Fibroblast of upper back skin (primary cell): ENCODE measurements around the gene IGFLR1.
"Not testable (repeated sequence)": the region's sequence is repeated elsewhere in the genome, so short reads cannot be mapped to it uniquely, and the experiment has no call there.

Source experiments
- DNase-seq: peaks from one replicate; pipeline ENCODE4 v3.0.0-alpha.2; 2013

IGFLR1 gene

DNA sequence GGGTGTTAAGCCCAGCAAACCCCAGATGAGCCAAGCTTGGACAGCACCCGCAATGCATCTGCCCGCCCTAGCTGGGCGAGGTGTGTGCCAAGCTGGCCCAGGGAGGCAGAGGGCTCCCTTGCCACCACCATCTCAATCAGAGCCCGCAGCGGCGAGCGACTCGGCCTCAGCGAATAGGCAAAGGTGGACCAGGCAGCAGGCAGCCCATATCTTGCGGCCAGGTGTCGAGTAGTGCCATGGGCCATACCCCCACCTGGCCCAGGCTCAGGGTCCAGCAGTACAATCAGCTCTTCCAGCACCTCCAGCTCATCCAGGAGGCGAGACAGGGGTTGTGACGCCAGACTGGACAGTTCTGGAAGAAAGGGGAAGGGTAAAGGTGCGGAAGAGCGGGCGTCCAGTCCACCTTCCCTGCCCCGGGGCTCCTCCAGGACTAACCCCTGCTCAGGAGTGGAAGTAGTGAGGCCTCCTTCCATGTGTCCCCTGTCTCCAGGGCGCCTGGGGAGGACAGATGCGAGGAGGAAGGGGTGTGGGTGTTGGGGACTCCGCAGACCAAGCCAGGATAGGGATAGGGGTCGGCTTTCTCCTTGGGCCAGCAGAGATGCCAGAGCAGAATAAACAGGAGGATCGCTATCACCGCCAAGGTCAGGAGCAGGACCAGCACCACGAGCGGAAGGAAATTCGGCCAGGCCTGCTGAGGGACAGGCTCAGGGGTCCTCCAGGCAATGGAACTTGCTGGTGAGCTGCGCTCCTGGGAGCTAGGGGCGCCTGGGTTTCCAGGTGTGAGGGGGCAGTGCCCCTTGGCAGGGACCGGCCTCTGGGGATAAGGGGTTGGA, 2.8 kb downstream of the IGFLR1 start:
- no peak for DNase-seq

DNA sequence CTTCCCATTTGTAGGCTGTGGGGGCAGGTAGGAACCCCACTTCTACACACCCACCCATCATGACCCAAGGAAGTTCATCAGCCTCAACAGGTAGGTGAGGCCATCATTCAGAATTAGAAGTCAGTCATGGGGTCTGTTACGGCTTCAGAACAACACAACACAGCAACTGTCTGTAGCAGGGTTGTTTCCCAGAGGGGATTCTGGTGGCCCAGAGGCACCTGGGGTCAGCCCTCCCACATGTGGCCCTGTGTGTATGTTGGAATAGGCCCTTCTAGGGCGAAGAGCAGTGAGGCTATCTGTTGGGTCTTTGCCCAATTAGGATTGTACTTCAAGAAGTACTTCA, 3.4 kb downstream of the IGFLR1 start:
- DNase-seq, result no peak

DNA sequence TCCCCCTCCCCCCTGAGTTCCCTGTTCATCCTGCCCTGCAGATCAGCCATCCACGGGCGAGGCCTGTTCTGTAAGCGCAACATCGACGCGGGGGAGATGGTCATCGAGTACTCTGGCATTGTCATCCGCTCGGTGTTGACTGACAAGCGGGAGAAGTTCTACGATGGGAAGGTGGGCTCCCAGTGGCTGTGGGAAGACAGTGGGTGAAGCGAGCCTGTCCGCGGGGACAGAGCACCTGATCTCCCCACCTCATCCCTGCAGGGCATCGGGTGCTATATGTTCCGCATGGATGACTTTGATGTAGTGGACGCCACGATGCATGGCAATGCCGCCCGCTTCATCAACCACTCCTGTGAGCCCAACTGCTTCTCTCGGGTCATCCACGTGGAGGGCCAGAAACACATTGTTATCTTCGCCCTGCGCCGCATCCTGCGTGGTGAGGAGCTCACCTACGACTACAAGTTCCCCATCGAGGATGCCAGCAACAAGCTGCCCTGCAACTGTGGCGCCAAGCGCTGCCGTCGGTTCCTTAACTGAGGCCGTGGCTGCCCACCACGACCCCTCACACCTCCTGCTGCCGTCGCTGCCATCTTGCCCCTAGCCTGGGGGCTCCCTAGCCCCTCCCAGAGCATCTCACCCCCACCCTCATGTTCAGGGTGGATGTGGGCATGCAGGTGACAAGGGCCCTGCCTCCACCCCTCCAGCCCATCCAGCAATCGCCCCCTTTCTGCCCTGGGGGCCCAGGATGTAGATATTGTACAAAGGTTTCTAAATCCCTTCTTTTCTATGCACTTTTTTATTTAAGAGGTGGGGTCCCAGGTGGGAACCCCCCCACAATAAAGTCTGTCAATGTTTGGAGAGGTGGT, 4.0 kb downstream of the IGFLR1 start:
- DNase-seq, result no peak

DNA sequence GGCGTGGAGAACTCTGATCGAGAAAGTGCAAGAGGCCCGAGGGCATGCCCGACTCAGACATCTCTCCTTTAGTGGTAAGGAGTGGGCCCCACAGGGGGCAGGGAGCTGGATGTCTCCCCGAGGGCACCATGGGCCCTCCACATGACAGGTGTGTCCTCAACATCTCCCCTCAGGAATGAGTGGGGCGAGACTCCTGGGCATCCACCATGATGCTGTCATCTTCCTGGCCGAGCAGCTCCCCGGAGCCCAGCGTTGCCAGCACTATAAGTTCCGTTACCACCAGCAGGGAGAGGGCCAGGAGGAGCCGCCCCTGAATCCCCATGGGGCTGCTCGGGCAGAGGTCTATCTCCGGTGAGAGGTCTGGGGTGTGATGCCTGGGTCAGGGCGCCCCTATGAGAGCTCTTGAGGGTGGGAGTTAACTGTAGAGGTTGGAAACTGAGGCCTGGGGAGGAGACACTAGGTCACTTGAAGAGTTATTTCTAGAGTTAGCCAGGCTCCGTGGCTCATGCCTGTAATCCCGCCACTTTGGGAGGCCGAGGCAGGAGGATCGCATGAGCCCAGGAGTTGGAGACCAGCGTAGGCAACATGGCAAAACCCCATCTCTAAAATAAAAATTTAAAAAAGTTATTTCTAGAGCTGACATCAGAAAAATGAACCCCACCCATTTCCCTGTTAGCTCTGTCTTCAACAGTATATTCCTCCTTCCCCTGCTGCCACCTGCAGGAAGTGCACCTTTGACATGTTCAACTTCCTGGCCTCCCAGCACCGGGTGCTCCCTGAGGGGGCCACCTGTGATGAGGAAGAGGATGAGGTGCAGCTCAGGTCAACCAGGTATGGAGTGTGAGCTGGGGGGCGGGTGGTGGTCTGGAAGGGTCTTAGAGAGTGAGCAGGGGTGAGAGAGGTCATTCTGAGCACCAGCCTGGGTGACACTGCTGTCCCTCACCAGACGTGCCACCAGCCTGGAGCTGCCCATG, 5.1 kb downstream of the IGFLR1 start:
- no peak for DNase-seq

DNA sequence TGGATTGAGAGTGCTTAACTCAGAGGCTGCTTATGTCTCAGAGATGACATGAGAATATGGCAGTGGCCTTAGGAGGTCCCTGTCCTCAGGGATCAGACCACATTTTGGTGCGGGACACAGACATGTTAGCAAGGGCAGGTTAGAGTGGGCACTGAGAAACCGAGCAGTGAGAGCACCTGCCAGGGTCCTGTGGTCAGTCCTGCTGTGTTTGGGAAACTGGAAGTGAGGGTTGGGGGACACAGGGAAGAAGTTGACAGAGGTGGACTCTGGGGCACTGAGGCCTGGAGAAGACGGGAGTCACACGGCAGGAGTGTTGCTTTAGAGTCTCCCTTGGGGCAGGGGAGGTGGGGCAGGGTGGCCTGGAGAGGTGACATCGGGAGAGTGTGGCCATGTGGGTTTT, 7.4 kb downstream of the IGFLR1 start:
- no peak for DNase-seq

DNA sequence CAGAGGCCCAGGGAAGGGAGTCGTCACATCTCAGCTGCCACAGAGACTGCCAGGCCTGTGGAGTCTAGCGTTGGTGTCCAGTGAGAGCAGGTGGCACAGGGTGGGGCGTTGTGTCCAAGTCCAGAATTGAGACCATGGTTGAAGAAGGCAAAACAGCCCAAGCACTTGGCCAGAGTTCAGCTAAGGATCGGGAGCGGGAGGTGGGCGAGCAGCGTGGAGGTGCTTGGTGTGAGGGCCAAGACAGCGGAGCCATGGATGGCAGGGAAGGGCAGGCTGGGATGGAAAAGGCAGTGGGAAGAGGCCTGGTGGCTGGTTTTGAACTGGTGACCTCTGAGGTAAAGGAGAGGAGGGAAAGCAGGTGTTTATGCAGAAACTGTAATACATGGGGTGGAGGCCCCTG, 8.0 kb downstream of the IGFLR1 start:
- no peak for DNase-seq

DNA sequence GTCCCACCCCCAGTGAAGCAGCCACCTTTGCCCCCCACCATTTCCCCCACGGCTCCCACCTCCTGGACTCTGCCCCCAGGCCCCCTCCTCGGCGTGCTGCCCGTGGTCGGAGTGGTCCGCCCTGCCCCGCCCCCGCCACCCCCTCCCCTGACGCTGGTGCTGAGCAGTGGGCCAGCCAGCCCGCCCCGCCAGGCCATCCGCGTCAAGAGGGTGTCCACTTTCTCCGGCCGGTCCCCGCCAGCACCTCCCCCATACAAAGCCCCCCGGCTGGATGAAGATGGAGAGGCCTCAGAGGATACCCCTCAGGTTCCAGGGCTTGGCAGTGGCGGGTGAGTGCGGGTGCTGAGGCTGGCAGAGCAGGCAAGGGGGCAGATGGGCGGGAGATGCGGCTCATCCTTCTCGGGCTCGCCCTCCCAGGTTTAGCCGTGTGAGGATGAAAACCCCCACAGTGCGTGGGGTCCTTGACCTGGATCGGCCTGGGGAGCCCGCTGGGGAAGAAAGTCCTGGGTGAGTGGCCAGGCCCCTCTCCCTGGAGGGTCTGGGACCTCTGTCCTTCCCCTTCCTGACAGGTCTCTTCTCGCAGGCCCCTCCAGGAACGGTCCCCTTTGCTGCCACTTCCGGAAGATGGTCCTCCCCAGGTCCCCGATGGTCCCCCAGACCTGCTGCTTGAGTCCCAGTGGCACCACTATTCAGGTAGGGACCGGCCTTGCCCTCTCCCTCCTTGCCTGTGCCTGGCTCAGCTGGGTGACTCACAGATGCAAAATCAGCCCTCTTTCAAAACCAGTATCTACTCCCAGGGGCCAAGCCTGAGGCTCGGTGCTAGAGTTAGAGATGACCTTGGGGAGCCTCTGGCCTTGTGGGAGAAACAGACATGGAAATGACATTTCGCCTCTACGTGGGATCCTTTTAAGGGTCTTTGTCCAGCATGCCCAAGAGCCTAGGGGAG, 8.8 kb downstream of the IGFLR1 start:
- no peak for DNase-seq

DNA sequence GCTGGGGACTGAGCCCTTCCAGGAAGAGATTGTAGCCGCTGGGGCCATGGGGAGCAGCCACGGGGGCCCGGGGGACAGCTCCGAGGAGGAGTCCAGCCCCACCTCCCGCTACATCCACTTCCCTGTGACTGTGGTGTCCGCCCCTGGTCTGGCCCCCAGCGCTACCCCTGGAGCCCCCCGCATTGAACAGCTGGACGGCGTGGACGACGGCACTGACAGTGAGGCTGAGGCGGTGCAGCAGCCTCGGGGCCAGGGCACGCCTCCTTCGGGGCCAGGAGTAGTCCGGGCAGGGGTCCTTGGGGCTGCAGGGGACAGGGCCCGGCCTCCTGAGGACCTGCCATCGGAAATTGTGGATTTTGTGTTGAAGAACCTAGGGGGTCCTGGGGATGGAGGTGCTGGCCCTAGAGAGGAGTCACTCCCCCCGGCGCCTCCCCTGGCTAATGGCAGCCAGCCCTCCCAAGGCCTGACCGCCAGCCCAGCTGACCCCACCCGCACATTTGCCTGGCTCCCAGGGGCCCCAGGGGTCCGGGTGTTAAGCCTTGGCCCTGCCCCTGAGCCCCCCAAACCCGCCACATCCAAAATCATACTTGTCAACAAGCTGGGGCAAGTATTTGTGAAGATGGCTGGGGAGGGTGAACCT, 9.6 kb downstream of the IGFLR1 start:
- no peak for DNase-seq

DNA sequence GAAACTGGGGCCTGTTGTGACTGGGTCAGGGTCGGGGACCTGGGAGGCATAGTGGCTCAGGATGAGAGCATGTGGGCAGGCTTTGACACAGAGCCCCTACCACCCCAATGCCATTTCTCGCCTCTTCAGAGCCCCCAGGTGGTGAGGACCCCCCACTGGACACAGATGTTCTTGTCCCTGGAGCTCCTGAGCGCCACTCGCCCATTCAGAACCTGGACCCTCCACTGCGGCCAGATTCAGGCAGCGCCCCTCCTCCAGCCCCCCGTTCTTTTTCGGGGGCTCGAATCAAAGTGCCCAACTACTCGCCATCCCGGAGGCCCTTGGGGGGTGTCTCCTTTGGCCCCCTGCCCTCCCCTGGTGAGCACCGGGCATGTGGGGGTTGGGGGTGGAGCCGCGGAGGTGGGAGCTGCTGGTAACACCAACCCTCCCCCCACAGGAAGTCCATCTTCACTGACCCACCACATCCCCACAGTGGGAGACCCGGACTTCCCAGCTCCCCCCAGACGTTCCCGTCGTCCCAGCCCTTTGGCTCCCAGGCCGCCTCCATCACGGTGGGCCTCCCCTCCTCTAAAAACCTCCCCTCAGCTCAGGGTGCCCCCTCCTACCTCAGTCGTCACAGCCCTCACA, 10.4 kb downstream of the IGFLR1 start:
- DNase-seq, result no peak

DNA sequence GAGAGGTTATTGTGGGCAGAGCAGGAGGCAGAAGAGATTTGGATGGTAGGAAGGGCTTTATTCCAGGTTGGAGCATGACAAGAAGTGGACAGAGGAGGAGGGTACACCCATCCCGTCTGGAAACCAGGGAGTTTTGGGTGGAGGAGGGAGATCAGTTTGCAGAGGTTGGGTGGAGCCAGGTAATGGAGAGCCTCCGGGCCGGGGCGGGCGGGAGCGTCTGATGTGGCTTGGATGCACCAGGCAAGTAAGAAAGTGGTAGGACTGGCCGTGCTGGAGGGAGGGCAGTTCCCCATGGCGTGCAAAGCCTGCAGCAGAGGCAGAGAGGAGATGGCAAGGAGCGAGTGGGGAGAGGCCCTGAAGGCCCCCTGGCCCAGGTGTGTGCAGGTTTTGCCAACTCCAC, 10.9 kb downstream of the IGFLR1 start:
- DNase-seq, result no peak

DNA sequence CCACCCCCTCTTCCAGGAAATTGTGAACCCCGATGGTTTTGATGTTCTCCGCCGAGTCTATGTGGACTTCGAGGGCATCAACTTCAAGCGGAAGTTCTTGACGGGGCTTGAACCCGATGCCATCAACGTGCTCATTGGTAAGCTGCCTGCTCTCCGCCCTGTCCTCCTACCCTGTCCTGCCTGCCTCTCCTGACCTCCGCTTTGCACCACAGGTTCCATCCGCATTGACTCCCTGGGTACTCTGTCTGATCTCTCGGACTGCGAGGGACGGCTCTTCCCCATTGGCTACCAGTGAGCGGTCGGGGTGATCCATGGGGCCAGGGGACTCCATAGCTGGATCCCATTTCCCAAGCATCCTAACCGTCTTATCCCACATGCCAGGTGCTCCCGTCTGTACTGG, 11.9 kb downstream of the IGFLR1 start:
- DNase-seq, result no peak

DNA sequence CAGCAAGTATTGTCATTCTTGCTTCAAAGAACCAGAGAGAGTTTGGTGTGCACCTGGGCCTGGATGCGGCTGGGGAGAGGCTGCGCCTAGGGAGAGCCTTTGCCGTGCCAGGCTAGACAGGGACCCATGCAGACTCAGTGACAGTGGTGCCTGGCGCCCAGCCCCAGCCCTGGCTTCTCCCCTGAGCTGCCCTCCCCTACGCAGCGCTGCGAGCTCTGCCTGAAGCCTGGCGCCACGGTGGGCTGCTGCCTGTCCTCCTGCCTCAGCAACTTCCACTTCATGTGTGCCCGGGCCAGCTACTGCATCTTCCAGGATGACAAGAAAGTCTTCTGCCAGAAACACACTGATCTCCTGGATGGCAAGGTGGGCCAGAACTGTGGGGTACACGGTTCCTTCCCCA, 12.5 kb downstream of the IGFLR1 start:
- no peak for DNase-seq

DNA sequence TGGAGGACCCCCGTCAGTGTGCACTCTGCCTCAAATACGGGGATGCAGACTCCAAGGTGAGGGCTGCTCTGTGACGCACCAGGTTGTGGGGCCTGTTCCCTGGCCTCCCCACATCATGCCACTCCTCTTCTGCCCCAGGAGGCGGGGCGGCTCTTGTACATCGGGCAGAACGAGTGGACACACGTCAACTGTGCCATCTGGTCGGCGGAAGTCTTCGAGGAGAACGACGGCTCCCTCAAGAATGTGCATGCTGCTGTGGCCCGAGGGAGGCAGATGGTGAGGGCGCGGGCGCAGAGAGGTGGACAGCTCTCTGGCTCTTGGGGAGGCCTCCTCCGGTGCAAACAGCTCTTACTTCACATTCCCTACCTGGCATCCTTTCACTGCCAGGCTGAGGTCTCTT, 13.2 kb downstream of the IGFLR1 start:
- DNase-seq, result no peak

DNA sequence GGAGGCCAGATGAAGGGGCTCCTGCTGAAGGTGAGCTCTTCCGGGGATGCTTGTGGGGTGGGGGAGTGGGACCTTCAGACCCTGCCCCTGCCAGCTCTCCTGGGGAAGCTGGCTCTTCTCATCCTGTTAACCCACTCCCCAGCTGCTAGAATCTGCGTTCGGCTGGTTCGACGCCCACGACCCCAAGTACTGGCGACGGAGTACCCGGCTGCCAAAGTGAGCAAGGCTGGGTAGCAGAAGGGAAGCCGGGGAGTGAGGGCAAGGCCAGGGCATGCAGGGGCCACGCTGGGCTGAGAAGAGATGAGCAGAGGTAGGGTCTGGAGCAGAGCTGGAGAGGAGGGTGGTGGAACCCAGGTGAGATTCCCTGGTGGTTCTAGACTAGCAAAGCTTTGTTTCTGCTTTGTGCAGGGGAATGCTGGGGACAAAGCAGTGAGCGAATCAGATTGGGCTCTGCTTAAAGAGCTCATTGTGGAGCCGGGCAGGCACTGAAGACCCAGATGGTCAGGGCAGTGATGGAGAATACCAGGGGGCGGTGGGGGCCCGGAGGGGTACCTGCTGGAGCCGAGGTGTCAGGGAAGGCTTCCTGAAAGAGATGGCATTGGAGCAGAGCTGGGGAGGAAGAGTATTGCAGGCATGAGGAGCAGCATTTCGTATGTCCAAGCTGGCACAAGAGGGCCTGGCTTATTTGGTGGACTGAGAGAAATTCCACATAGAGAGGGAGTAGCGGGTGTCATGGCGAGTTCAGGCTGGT, 14.1 kb downstream of the IGFLR1 start:
- DNase-seq, result no peak

DNA sequence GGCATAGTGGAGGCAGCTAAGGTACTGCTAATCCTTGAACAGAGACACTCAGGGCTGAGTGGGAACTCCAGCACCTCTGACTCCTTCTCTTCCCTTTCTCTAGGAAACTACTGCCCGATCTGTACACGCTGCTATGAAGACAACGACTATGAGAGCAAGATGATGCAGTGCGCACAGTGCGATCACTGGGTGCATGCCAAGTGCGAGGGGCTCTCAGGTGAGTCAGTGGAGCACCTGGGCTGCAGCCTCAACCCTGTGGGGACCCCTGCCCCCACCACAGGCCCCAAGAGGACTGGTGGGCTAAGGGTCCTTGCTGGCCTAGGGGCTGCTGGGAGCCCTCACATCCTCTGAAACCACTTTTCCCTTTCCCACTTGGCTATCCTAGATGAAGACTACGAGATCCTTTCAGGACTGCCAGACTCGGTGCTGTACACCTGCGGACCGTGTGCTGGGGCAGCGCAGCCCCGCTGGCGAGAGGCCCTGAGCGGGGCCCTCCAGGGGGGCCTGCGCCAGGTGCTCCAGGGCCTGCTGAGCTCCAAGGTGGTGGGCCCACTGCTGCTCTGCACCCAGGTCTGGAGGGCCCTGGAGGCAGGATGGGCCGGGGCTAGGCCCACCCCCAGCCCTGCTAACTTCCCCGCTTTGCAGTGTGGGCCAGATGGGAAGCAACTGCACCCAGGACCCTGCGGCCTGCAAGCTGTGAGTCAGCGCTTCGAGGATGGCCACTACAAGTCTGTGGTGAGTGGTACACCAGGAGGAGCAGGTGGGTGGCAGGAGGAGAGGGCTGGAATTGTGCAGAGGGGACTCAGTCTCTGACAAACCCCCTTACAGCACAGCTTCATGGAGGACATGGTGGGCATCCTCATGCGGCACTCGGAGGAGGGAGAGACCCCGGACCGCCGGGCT, 14.9 kb downstream of the IGFLR1 start:
- DNase-seq, result no peak

DNA sequence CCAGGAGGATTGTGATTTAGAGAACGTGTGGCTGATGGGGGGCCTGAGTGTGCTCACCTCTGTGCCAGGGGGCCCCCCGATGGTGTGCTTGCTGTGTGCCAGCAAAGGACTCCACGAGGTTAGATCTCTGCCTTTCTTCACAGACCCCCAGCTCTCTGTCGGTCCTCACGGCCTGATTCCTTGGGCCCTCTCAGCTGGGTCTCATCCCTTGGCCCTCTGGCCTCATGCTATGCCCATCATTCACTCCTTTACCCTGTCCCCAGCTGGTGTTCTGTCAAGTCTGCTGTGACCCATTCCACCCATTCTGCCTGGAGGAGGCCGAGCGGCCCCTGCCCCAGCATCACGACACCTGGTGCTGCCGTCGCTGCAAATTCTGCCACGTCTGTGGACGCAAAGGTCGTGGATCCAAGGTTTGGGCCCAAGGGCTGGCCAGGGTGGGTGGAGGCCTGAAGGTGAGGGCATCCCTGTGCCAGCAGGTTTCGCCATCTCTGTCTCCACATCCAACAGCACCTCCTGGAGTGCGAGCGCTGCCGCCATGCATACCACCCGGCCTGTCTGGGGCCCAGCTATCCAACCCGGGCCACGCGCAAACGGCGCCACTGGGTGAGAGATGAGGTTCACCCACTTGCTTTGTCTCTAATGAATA, 16.9 kb downstream of the IGFLR1 start:
- no peak for DNase-seq

DNA sequence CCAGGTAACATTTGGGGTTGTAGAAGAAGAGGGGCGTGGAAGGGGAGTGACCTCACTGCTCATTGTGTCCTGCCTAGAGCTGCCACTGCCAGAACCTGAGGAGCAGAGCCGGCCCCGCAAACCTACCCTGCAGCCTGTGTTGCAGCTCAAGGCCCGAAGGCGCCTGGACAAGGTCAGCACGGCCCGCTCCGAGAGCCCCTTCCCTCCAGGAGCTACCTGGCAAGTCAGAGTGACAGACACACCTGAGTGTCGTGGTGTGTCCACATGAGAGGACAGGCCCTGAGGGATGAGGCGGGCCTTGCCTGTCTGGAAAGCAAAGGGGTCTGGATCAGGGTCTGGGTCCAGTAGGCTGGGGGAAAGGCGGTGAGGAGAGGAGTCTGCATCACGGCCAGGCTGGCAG, 17.7 kb downstream of the IGFLR1 start:
- no peak for DNase-seq

DNA sequence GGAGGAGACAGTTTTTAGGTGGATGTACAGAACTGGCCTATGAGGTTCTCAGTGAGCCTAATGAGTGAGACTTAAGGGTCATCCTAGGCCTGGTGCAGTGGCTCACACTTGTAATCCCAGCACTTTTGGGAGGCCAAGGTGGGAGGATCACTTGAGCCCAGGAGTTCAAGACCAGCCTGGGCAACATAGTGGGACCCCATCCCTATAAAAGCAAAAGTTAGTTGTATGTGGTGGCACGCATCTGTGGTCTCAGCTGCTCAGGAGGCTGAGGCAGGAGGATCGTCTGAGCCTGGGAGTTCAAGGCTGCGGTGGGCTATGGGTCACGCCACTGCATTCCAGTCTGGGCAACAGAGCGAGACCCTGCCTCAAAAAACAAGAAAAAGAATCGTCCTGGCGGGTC, 18.1 kb downstream of the IGFLR1 start:
- not testable (repeated sequence) for DNase-seq

DNA sequence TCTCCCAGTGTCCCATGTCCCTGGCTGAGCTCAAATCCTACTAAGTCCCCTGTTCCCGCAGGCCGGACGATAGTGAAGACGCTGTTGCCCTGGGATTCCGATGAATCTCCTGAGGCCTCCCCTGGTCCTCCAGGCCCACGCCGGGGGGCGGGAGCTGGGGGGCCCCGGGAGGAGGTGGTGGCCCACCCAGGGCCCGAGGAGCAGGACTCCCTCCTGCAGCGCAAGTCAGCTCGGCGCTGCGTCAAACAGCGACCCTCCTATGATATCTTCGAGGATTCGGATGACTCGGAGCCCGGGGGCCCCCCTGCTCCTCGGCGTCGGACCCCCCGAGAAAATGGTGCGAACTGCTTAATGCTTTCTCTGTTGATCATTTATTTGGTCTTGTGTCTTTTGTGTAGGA, 18.6 kb downstream of the IGFLR1 start:
- DNase-seq, result no peak
